Right lung (tissue), 5 donors: ENCODE data around the gene PDE4D. TPM values are rescaled to one million over a fixed set of nuclear protein-coding genes. Genes with fewer than 3 reads are reported as not detected.

ENCODE experiments used
- DNase-seq, 2 donors: peaks; one replicate each; pipeline ENCODE4 v3.0.0-alpha.2; 2013
- polyA plus RNA-seq, 5 donors: library from polyadenylated mRNA; unstranded; fragments of 120-200 nt; gene quantifications; one replicate each; pipeline versions ENCODE4 v1.2.1 to v1.2.3, GENCODE V29; 2013; ENCODE audit warnings: inconsistent platforms in 1 of 5, low replicate concordance in 1 of 5; ENCODE audit not compliant: insufficient read length in 5 of 5, insufficient read depth in 1 of 5

Gene PDE4D
- polyA plus RNA-seq, 5 donors = 14.6 to 27.4 (median 22.0) TPM

- DNase-seq = no peak
Measured at GRCh38 chr5:58932057-58932612, 961.4 kb downstream of the PDE4D start.

DNA sequence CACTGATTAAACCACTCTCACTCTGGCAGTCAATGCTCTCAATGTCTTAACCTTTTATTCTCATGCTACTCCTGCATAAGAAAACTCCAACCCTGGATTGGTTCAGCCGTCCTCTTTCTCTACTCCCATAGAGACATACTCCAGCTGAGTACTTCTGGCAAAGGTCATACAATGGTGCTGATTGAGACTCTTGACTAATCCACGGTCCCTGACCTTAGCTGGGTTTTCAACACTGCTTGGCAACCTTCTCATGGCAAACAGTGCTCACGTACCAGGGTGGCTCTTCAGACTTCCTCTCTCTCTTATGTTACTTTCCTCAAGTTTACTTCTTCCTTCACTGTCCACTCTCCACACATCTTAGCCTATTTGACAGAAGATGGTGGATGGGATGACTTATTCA lies 963.0 kb downstream of the PDE4D start:
- no peak for DNase-seq

GRCh38 chr5:58929726-58930125 lies 963.8 kb downstream of the PDE4D start:
- no peak for DNase-seq

DNA sequence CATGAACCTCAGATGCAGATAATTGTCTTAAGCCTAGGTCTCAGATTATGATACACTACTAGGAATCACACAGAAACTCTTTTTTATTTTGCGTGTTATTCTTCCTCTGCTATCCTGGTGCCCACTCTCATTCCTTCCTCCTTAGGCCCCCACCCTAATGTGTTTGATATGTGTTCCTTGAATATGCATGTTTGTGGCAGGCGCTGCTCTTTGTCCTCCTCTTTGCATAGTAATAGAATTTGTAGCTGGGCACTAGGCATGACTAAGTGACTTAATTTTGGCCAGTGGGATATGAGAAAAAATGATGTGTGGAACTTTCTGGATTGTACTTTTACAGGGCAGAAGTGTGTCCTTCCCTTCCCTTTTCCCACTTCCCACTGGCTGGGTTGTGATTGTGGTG lies 965.6 kb downstream of the PDE4D start:
- no peak for DNase-seq

DNA sequence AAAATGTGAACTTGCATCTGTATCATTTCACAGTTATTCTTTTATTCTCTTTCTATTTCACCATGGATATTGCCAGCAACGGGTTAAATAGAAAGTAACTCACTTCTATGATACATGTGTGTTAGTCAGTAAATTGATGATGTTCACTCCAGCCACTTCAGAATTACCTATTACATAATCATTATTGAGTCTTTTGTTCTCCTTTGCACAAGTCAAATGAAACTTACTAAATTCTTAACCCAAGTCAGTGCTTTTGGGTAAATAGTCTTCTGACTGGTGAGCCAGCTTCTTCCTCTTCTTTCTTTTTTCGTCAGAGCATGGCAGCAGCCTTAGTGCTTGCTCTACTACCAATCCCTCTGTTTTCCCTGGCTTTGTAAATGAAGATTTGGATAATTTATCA lies 966.3 kb downstream of the PDE4D start:
- DNase-seq = no peak

GRCh38 chr5:58926541-58926935 lies 967.0 kb downstream of the PDE4D start:
- DNase-seq = no peak

DNA sequence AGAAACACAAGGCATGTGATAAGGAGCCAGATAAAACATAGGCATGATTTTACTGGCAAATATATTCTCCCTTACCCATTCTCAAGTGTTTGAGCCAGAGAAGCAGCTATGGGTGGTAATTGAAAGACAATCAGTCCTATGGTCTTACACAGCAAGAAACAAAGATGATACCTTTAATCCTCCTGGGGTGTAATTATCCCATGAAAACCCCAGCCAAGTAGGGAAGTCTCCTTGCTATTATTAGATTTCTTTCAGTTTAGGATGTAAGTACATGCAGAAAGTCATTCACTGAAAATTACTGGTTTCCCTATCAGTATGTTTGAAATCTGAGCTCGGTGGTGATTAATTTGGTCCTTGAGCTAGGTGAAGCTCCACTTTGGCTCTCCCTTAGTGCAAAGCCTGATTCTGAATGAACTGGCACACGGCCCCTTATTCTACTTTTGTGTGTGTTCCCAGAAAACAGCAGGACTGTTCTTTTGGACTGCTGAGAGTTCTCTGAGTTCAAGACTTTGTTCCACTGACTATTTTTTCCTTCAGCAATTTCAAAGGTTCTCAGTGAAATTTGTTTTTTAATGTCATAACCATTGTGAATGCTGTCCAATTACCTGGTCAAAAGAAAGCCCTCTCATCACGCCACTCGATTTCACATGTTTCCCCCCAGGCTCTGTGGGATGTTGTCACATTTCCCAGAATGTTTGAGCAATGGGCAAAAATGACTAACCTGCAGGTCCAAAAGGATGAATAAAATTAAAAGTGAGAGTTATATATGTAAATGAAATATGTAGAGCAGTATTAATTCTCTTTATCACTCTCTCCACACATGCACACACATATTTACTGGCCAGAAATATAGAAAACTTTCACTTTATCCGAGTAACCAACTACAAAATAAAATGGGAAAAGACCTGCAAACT lies 967.6 kb downstream of the PDE4D start:
- no peak for DNase-seq

DNA sequence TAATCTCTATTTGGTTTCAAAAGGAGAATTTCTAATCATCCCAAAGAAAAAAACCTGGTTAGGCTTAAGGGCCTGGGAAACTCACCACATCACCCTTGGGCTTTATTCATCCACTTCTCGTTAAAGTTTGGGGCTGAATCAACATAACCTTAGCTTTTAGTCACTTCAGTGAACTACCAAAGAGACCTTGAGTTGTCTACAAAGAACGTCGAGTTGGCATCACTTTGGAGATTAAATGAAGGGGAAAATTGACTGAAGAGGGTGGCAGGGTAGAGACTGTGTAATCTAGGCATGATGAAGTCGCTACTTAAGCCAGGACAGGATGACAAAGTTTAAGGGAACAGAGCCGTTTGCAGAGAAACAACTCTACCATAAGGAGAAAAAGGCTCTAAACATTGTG lies 969.2 kb downstream of the PDE4D start:
- DNase-seq = no peak

DNA sequence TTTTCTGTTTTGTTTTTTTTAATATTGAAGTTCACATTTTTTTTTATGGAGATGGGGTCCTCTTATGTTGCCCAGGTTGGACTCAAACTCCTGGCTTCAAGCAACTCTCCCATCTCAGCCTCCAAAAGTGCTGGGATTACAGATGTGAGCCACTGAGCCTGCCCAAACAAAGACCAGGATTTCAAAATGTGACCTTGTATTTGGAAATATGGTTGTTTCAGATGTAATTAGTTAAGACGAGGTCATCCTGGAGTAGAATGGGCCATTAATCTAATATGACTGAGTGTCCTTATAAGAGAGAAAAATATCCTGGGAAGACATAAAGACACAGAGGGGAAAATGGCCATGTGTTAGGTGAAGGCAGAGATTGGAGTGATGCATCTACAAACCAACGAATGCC lies 970.2 kb downstream of the PDE4D start:
- DNase-seq = no peak

GRCh38 chr5:58922461-58923171 lies 970.9 kb downstream of the PDE4D start:
- peak; percentile 21 for DNase-seq

DNA sequence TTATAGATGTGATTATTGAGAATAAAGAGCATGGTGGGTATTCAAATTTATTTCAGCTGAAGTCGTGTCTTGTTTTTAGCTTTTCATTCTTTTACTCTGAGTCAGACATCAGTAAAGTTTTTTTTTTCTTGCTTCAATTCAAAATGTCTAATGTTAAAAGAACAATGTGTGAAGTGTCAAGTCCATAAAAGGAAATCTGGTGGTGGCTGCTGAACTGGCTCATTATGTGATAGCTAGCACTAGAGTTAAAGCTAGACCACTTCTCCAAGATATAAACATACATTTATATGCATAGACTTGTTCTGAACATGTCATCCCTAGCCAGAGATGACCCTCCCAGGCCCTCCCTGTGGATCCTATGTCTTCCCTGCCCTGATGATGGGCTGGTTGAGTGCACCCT lies 972.4 kb downstream of the PDE4D start:
- DNase-seq = no peak

DNA sequence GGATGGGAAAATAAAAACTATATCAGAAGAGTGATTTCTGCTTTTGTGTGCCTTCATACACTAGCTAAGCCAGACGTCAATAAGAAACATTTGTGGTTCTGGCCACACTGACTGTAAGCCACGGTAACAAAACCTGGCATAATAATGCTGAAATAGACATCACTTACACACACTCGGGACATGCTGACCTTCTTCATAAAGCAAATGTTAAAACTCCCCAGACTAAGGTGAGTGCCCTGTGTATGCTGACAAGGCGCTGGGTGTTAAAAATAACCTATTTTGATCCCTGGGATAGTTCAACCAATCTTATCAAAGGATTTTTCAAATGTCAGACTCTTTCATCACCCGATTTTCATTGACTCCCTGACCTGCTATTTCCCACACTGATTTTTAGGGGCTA lies 973.7 kb downstream of the PDE4D start:
- no peak for DNase-seq
